ENCODE data around the gene TBL1Y. TPM values are rescaled to one million over a fixed set of nuclear protein-coding genes. Genes with fewer than 3 reads are reported as not detected.

The TBL1Y gene
- polyA plus RNA-seq, 3 donors = not detected

DNA sequence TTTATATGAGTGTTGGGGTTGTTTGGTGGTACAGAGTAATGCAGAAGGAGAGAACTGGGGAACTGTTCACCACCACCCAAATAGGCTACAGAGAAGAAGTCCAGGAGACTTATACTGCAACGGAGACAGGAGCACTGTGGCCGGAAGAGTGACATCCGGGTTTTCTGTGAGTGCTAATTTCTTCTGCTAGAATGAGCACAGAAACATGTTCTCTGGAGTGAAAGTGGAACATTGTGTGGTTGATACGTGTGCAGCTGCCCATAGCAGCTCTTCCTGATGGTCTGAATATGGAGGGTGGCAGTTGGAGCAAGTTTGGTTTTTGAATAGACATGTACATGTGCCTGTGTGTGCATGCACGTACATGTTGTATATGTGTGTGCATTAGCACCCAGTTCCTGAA lies 67.3 kb downstream of the TBL1Y start:
- Histone ChIP-seq H2AFZ (ENCODE audit: insufficient read depth, low read depth, low read length, poor library complexity, severe bottlenecking) (no peak overlapping the region), H3K36me3 (replicated peaks in 1 of 2; ENCODE audit: control insufficient read depth in 1 of 2, insufficient read depth in 2 of 2, low read length in 2 of 2) (no peaks in the 10 kb centered on the region), H3K4me1 (ENCODE audit: control insufficient read depth in 1 of 2, insufficient read depth in 2 of 2, low read length in 2 of 2) (no peaks in the 10 kb centered on the region), H4K20me1 (ENCODE audit: insufficient read depth, low read length) (no peaks in the 10 kb centered on the region), H3K79me2 (ENCODE audit: insufficient read depth, low read length) (no peaks in the 10 kb centered on the region), H3K9me3 (replicated peaks in 1 of 2; ENCODE audit: control insufficient read depth in 1 of 2, insufficient read depth in 1 of 2, low read length in 2 of 2) (no peaks in the 10 kb centered on the region), H3K4me2 (replicated peaks; ENCODE audit: extremely low read depth, low read length, poor library complexity, severe bottlenecking) (no peak overlapping the region), H3K9ac (ENCODE audit: insufficient read depth, low read length, poor library complexity, severe bottlenecking) (no peak overlapping the region), H3K27me3 (ENCODE audit: control insufficient read depth in 2 of 2, insufficient read depth in 2 of 2, low read length in 2 of 2) (no peaks in the 10 kb centered on the region), H3K27ac (ENCODE audit: low read depth in 1 of 2, low read length in 2 of 2) (no peak overlapping the region), H3K4me3 (replicated peaks in 1 of 3; ENCODE audit: low read depth in 2 of 3, low read length in 3 of 3) (no peak overlapping the region)
- Mint-ChIP-seq H3K4me1 (no peaks in the 10 kb centered on the region), H3K27ac (no peak overlapping the region), H3K27me3 (ENCODE audit: low read depth in 3 of 3) (peaks cover 0 to 1% (median 1%) of the 10 kb centered on the region in 3 donors), H3K4me3 (no peak overlapping the region), H3K9me3 (peaks cover 0 to 2% (median 0%) of the 10 kb centered on the region in 7 donors), H3K36me3 (no peaks in the 10 kb centered on the region)
- WGBS (ENCODE audit: insufficient coverage) = no CpG with 5 or more reads among the region's 5 CpGs
- TF ChIP-seq, protein P1, sequence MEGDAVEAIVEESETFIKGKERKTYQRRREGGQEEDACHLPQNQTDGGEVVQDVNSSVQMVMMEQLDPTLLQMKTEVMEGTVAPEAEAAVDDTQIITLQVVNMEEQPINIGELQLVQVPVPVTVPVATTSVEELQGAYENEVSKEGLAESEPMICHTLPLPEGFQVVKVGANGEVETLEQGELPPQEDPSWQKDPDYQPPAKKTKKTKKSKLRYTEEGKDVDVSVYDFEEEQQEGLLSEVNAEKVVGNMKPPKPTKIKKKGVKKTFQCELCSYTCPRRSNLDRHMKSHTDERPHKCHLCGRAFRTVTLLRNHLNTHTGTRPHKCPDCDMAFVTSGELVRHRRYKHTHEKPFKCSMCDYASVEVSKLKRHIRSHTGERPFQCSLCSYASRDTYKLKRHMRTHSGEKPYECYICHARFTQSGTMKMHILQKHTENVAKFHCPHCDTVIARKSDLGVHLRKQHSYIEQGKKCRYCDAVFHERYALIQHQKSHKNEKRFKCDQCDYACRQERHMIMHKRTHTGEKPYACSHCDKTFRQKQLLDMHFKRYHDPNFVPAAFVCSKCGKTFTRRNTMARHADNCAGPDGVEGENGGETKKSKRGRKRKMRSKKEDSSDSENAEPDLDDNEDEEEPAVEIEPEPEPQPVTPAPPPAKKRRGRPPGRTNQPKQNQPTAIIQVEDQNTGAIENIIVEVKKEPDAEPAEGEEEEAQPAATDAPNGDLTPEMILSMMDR (IDR thresholded peaks at IDR 0.05) = no peak
- intact Hi-C loops (cut with micrococcal nuclease) = no loop called here
- DNase-seq = no peak

DNA sequence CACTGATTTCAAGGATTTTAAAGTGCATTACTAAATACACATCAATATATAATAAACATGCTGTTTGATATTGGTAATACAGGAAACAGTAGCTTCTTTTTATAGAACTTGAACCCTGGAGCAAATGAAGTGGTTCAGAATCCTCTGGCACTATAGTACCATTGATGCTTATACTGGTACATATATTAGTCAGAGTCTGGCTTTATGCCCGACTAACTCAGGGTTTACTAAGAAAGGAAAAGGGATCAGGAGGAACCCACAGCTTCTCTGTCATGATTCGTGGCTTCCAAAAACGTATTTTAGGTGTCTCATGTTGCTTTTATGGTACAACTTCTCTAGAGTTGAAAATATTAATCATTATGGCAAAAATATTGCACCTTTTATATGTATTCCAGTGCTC lies 72.7 kb downstream of the TBL1Y start:
- Histone ChIP-seq H4K20me1 (ENCODE audit: insufficient read depth, low read length) (no peaks in the 10 kb centered on the region), H3K4me1 (ENCODE audit: control insufficient read depth in 1 of 2, insufficient read depth in 2 of 2, low read length in 2 of 2) (no peaks in the 10 kb centered on the region), H3K9me3 (replicated peaks in 1 of 2; ENCODE audit: control insufficient read depth in 1 of 2, insufficient read depth in 1 of 2, low read length in 2 of 2) (no peaks in the 10 kb centered on the region), H3K79me2 (ENCODE audit: insufficient read depth, low read length) (no peaks in the 10 kb centered on the region), H3K4me2 (replicated peaks; ENCODE audit: extremely low read depth, low read length, poor library complexity, severe bottlenecking) (no peak overlapping the region), H3K27ac (ENCODE audit: low read depth in 1 of 2, low read length in 2 of 2) (no peak overlapping the region), H3K9ac (ENCODE audit: insufficient read depth, low read length, poor library complexity, severe bottlenecking) (no peak overlapping the region), H3K4me3 (replicated peaks in 1 of 3; ENCODE audit: low read depth in 2 of 3, low read length in 3 of 3) (no peak overlapping the region), H3K27me3 (ENCODE audit: control insufficient read depth in 2 of 2, insufficient read depth in 2 of 2, low read length in 2 of 2) (no peaks in the 10 kb centered on the region), H3K36me3 (replicated peaks in 1 of 2; ENCODE audit: control insufficient read depth in 1 of 2, insufficient read depth in 2 of 2, low read length in 2 of 2) (no peaks in the 10 kb centered on the region), H2AFZ (ENCODE audit: insufficient read depth, low read depth, low read length, poor library complexity, severe bottlenecking) (no peak overlapping the region)
- Mint-ChIP-seq H3K36me3 (no peaks in the 10 kb centered on the region), H3K27me3 (ENCODE audit: low read depth in 3 of 3) (no peaks in the 10 kb centered on the region), H3K27ac (no peak overlapping the region), H3K9me3 (peaks cover 0 to 6% (median 0%) of the 10 kb centered on the region in 7 donors), H3K4me1 (no peaks in the 10 kb centered on the region), H3K4me3 (no peak overlapping the region)
- no peak for DNase-seq
- intact Hi-C loops (cut with micrococcal nuclease) = no loop called here
- WGBS (ENCODE audit: insufficient coverage) = no CpG with 5 or more reads among the region's 3 CpGs
- TF ChIP-seq, protein P1 (IDR thresholded peaks at IDR 0.05) = no peak

Data from CD14-positive monocyte (primary cell).